Activated CD4-positive, CD25-positive, alpha-beta regulatory T cell treated with anti-CD3 and anti-CD28 coated beads, Interleukin-2, amount 50 U/mL, for 16 hours (primary cell): ENCODE measurements around the gene COL5A1.

Experiments used
- DNase-seq: peaks from one replicate; pipeline ENCODE4 v3.0.0-alpha.2; 2020; ENCODE audit warnings: low read depth, low spot score

Gene COL5A1

DNA sequence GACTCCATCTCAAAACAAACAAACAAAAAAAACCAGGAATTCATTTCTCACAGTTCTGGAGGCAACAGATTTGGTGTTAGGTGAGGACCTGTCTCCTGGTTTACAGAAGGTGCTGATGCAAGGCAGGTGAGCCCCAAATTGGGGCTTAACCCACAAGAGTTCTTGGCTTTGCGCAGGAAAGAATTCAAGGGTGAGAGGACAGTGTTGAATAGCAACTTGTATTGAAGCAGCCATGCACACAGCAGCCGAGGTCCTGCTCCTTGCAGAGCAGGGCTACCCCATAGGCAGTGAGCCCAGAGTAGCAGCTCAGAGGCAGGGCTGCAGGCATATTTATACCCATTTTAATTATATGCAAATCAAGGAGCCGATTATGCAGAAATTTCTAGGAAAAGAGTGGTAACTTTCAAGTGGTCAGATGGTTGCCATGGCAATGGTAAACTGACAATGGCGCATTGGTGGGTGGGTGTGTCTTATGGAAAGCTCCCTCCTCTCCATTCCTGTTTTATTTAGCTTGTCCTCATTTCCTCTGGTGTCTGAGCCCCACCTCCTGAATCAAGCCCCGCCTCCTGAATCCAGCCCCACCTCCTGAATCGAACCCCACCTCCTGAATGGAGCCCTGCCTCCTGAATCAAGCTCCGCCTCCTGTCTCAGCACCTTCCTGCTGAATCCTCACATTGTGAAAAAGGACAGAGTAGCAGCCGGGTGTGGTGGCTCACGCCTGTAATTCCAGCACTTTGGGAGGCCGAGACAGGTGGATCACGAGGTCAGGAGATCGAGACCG is 34.5 kb upstream of the COL5A1 start:
- no peak for DNase-seq

DNA sequence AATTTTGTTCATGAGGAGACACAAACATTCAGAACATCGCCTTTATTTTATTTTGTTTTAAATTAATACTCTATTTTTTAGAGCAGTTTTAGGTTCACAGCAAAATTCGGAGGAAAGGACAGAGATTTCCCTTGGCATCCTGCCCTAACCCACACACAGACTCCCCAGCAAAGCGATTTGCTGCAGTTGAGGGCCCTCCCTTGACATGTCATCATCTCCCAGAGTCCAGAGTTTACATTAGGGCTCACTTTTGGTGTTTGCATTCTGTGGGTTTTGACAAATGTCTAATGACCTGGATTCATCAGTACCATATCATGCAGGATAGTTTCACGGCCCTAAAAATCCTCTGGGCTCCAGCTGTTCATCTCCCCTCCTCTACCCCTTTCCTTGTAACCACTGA is 33.6 kb upstream of the COL5A1 start:
- no peak for DNase-seq

DNA sequence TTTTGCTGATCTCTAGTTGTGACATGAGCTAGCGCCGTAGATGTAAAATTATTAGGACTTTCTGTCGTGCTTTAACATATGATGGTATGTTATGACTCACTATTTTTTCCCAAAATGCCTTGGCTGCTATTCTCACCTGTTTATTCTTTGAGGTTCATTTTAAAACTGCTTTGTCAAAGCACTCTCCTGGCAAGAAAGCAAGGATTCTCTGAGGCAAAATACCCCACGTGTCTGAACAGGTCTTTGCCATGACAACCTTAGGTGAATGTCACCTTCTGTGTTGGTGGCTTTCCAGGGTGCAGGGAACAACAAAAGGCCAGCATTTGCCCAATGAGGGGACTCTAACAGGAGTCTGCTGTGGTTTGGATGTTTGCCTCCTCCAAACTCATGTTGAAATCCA is 30.6 kb upstream of the COL5A1 start:
- DNase-seq: no peak

DNA sequence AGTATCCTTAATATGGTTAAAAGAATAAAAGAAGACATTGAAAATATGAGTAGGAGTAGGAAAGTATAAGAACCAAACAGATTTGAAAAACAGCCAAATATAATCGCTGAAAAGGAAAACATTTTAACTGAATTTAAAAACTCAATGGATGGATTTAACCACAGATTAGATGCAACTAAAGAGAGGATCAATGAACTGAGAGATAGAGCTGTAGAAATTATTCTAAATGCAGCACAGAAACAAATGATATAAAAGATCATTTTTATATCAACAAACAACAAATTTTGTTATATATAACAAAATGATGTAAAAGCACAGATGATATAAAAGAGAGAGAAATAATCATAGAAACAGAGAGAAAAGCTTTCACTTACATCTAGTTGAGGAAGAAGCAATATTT is 29.3 kb upstream of the COL5A1 start:
- no peak for DNase-seq

GRCh38 chr9:134612715-134613114 is 28.9 kb upstream of the COL5A1 start:
- no peak for DNase-seq

DNA sequence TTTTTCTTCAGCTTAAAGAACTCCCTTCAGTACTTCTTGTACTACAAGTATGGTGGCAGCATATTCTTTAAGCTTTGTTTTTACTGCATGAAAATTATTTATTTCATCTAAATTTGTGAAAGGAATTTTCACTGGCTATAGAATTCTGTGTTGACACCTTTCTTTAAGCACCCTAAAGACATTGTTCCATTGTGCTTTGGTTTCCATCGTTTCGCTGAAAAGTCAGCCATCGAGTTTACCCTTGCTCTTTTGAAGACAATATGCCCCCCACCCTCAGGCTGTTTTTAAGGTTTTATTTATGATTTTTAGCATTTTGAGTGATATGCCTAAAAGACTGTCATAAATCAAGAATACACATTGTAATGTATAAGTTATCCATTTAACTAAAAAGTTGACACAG is 27.3 kb upstream of the COL5A1 start:
- no peak for DNase-seq

- no peak for DNase-seq
These were observed 25.3 kb upstream of the COL5A1 start for GRCh38 chr9:134616341-134616740.

GRCh38 chr9:134617246-134617645 is 24.4 kb upstream of the COL5A1 start:
- no peak for DNase-seq

GRCh38 chr9:134617836-134618162 is 23.8 kb upstream of the COL5A1 start:
- no peak for DNase-seq

GRCh38 chr9:134618163-134618832 is 23.3 kb upstream of the COL5A1 start:
- no peak for DNase-seq

DNA sequence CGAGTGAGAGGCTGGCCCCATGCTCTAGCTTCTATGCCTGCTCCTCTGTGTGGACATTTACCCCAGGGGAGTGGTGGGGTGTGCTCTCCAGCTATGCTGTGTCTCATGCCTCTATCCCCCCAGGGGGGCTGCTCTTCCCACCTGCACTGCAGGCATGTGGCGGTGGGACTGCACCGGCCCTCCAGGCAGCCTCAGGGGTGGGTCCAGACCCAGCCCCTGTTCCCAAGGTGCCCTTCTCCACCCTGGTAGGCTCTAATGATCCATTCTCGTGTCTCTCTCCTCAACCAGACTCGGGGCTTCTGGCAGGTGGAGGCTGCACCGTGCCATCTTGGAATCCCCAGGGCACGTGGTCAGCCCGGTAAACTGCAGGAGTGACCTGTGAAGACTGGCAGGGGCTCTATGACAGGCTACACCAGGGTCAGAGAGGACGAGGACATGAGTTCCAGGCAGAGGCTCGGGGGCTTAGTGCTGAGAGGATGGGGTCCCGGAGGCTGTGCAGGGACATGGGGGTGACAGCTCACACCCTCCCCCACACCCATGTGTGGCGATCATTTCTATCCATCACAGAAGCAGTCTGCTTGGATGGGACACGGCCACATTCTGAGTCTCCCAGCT is 22.7 kb upstream of the COL5A1 start:
- no peak for DNase-seq

DNA sequence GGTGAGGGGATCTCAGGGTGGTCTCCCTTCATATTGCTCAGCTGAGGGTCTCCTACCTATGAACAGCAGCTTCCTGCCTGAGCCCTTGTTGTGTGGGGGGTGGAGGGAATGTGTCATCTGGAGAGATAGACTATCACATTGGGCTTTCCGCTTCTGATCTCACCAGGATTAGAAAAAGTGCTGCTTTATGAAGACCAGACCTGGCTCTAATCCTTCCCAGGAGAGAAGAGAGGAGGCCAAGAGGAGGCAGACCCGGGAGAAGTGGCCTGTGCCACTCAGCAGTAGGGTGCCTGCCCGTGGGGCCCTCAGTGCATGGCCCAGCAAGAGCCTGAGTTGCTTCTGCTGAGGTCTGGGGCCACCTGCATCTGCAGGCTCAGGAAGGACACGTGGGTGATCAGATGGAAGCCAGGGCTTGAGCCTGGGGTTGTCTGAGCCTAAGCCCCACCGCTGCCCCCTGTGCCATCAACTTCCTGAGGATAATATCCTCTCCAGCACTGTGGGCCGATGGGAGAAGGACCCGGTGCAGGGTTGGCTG is 22.1 kb upstream of the COL5A1 start:
- DNase-seq: no peak

DNA sequence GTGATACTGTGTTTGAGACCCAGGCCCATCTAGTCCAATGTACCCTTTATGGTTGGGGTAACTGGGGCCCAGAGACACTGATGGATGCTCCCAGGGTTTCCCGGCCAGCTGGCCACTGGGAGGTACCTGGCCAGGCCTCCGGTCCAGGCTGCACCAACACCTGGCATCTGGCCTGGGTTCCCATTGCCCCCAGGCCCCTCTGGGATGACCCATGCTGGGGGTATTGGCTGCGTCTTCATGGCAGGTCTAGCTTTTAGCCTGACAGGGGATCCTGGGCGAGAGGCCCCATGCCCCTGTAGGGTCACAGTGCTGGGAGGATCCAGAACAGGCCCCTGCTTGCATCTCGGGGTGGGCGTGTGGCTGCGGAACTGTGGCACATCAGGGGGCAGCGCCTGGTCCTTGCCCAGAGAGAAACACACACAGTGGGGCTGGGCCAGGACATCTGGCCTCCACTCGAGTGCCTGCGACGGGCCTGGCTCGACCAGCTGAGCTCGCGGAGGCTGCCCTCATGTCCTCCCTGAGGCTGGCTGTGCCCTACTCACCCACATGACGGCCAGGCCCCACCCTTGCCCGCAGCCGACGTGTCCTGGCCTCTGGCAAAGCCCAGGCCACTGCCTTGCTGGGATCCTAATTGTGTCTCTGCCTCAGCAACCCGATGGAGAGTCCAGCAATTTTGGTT is 21.5 kb upstream of the COL5A1 start:
- DNase-seq: no peak

DNA sequence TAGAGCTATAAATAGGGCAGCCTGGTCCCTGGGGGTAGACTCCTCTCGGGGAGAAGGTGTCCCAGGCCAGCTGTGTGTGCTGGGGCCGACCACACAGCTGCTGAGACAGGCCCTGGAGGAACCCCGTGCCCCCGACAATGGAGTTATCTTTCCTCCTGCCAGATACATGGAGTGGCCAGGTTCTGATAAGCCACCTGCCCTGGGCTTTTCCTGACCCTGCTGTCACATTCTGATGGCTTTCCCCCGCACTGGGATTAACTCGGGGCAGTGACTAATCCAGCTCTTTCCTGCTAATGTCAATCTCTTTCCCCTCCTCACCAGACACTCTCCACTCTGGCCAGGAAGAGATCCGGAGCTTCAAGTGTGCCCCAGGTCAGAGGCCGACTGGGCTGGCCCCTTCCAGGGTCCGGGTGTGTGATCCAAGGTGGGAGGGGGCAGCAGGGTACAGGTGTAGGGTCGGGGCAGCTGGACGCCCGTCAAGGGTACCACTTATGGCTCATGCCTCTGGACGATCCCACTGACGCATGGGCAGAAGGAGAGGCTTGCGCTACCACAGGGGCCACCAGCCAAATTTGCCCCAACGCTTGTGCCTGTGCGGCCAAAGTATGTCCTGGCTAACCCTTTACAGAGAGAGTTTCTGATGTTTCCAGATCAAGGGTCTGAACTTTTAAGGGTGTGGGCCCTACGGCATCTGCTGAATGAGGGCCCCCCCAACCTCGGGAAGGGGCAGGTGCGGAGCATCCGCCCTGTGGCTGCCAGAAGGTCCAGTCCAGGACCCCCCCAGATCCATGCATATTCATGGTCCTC is 20.6 kb upstream of the COL5A1 start:
- DNase-seq: no peak

GRCh38 chr9:134621558-134622110 is 20.0 kb upstream of the COL5A1 start:
- DNase-seq: no peak

DNA sequence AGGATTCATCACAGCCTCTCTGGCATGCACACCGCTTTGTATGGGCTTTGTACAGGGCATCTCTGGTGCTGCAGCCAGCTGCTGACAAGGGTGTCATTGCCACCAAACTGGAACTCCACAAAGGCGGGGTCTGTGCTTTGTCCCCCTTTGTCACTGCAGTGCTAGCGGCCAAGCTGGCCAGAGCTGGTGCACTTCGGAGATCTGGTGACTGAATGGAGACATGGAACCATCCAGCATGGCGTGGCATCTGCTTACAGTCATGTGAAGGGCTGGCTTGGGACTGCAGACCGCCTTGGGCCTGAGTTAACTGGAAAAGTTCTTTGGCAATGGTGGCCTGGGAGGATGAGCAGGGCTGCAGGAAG is 18.7 kb upstream of the COL5A1 start:
- DNase-seq: no peak

- no peak for DNase-seq
These were observed 18.1 kb upstream of the COL5A1 start for GRCh38 chr9:134623258-134624066.

DNA sequence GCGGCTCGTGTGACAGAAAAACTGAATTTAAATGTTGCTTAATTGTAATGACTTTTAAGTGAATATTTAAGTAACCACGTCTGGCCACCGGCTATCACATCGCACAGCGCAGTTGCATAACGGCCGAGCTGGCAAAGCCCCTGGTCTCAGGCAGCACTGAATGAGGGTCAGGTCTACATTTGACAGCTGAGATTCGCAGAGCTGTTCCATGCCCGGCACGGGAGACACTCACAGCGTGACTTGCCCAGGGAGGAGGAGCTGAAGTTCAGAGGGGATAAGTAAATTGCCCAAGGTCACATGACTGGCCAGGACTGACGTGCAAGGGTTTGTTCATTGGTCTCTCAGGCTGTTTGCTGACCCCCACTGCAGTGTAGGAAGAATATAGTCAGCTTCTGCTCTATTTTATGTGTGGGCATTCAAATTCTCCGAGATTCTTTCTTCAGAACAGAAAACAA is 17.4 kb upstream of the COL5A1 start:
- no peak for DNase-seq

DNA sequence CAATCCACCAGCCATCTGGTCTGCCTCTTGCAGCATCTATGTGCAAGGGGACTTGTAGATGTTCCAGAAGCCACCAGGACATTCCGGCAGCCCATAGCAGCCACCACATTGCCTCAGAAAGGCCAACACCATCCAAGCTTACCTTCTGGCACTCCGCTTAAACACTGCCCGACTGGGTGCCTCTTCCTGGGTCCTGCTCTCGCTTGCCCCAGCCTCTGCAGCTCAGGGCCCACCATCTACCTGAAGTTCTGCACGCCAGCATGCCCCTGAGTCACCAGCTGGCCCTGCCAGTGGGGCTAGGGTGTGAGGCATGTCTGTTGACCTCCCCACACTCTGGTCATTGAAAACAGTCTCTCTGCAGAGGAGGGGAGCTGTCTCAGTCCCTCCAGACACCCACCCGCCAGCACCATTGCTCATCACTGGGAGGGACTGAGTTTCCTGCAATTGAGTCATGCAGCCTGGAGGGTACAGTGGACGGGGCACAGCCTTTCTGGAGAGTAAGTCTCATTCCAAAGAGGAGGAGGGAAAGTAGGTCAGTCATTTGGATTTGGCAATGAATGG is 16.9 kb upstream of the COL5A1 start:
- DNase-seq: no peak
